ENCODE measurements around the gene PFKFB2.

PFKFB2 gene

GRCh38 chr1:207069858-207070506 is 16.9 kb downstream of the PFKFB2 start:
- DNase-seq, result no peak

DNA sequence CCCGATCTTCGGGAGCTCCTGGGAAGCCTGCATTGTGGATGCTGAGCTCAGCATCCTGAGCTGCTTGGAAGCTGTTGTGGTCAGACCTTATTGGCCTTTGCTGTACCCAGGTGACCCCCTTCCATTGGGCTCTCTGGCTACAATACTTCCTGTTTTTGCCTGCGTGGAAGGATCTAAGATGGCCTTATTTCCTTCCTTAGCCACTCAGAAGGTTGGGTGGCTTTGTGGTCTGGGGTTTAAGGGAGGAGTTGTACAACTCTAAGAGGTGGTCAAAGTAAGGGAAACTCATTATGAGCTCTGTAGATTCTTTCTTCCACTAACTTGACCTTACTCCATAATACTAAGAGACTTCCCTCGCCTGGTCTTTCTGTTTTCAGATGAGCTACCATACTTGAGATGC is 17.7 kb downstream of the PFKFB2 start:
- DNase-seq, result no peak

- DNase-seq, result no peak
These were observed 18.4 kb downstream of the PFKFB2 start for GRCh38 chr1:207071426-207071825.

GRCh38 chr1:207072233-207072632 is 19.2 kb downstream of the PFKFB2 start:
- DNase-seq, result no peak

DNA sequence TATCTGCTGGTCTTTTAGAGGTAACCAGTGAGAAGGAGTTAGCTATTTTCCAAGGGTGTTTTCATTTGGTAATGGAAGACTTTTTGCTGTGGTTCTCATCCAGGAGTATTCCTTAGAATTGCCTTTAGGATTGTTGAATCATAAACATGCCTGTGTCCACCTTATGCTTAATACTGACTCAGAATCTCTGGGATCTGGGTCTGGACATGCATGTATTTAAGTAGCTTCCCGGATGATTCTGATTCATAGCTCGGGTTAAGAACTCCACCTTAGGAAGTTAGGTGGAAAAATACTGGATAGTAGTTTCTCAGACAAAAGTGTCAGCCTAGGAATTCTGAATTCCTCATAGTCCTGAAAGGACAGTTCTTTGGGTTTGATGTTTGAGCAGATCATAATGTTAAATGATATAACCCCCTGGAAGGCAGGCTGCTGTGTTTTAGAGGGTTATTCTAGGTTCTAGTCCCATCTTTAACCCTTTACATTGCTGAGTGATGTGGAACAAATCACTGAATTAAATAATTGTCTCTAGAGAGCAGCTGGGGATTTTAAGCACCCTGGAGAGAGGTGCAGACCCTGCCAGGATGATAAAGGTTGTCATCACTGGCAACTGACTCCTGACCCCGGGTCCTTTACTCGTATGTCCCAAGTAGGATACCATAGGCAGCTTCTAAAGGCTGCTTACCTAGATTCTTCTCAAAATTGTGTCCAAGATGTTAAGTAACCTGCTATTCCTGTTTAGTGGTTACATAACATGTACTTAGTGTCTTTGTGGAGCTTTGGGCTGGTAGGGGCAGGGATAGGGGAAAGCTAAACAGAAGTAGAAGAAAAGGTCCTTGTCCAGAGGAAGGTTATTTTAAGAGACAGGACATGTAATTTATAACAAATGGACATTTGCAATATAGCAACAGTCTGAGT is 21.1 kb downstream of the PFKFB2 start:
- no peak for DNase-seq

- no peak for DNase-seq
These were observed 23.3 kb downstream of the PFKFB2 start for GRCh38 chr1:207076181-207076955.

- DNase-seq, result no peak
These were observed 23.9 kb downstream of the PFKFB2 start for GRCh38 chr1:207077012-207077411.

- peak; percentile 54 to 56 for DNase-seq
These were observed 24.6 kb downstream of the PFKFB2 start for GRCh38 chr1:207077470-207078377.

DNA sequence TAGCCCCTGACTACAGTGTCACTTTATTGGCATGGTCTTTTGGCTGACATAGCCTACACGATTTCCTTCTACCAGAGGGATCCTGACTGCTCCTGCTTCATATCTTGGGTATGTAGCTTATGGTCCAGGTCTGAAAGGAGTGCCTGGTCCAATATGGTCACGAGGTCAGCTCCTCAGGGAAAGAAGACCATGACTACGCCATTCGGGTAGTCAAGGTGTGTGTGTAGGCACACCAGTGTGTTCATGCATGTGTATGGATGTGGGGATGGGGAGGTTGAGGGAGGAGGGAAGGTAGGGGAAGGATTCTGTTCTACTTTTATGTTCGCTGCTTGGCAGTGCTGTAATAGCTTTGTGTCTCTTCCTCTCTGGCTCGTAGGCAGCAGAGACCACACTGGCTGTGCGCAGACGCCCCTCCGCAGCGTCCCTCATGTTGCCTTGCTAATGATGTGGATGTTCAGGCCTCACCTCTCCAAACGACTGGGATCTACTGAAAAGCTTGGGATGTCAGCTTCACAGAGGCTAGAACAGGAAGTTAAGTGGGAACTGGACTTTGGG is 25.6 kb downstream of the PFKFB2 start:
- no peak for DNase-seq

DNA sequence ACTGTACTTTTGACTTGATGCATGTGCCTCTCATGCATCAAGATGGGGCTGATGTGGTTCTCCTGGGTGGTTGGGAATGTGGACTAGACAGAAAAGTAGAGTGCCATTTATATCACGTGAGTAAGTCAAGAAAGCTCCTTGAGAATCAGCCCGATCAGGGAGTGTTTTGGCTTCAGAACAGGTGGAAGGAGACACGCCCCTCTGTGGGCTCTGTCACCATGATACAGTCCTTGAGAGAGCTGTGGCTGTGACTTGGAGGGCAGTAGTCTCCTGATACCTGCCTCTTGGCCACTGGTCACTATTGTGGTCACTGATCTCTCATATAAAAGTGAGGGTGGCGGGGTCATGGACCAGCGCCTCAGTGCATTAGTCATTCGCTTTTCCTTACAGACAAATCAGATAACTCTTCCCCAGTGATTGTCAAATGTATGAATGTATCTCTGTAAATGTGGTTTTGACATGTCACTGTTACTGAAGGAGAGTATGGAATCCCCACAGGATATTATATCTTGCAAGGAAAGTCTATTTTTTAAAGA is 26.7 kb downstream of the PFKFB2 start:
- no peak for DNase-seq

DNA sequence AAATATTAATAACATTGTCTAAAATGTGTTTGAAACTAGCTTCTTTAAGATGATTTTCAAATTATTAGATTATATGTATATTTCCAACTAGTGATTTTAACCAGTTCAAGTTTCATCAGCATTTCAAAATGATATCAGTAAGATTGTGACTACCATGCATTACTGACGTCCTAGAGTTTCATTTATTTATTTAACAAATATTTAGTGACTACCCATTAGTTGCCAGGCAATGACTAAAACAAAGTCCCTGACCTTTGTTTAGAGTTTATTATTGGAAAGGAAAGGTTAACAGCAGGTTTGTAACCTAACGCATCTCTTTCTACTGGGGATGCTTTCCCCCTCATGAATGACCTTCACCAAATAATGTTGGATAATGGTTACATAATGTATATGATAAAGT is 28.0 kb downstream of the PFKFB2 start:
- DNase-seq, result no peak

- no peak for DNase-seq
These were observed 28.7 kb downstream of the PFKFB2 start for GRCh38 chr1:207081806-207082205.

- DNase-seq, result no peak
These were observed 31.2 kb downstream of the PFKFB2 start for GRCh38 chr1:207084232-207084631.

GRCh38 chr1:207084701-207085180 is 31.7 kb downstream of the PFKFB2 start:
- DNase-seq, result peak; percentile 35 to 45

DNA sequence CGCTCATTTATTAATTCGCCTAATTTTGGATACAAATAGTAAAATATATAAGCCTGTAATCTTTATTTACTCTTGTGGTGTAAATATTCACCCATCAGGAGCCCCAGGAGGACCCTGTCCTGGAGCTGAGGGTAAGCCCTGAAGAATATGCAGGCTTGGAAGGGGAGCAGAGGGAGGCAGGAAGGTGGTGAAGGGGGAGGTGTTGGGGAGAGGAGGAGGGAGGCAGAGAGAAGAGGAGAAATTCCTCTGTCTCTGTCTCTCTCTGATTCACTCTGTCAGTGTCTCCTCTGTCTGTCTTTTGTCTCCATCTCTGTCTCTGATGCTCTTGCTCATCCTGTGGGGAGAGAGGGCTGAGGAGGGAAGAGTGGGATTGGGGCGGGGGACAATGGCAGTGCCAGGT is 32.8 kb downstream of the PFKFB2 start:
- no peak for DNase-seq

GRCh38 chr1:207088161-207088560 is 35.1 kb downstream of the PFKFB2 start:
- no peak for DNase-seq

- no peak for DNase-seq
These were observed 35.9 kb downstream of the PFKFB2 start, which contains the start of gene C4BPB for GRCh38 chr1:207088701-207089626. TSS of gene C4BPB (plus strand) at chr1:207088860. CDS start at chr1:207089532, 672 bp downstream.

- no peak for DNase-seq
These were observed 36.7 kb downstream of the PFKFB2 start for GRCh38 chr1:207089627-207090355.

DNA sequence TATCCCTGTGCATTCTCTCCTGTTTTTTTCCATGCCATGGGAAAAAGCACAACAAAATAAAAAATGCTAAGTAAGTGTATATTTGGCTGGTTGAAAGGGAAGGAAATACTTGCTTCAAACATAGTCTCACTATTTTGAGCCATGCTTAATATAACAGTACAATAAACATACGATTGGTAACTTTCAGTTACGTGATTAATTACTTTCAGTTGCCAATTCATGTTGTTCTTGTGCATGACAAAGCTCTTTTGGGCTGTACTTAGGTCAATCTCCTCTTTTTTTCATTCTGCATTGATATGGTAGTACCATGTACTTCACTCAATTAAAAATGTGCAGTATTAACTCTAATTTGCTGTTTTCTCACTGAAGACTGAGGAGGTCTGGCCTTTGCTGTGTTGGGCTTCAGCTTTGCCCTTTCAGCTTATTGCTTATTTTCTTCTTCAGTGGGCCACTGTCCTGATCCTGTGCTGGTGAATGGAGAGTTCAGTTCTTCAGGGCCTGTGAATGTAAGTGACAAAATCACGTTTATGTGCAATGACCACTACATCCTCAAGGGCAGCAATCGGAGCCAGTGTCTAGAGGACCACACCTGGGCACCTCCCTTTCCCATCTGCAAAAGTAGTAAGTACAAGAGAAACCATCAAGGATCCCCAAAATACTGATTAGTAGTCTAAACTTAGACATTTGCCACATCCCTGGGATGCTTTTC is 38.3 kb downstream of the PFKFB2 start:
- DNase-seq, result no peak
